Activated CD4-positive, alpha-beta T cell treated with anti-CD3 and anti-CD28 coated beads, Interleukin-2, amount 10 ng/mL, durations not matched to agents 7 days and 5 days (primary cell): ENCODE measurements around the gene CHRDL2. TPM values are rescaled to one million over a fixed set of nuclear protein-coding genes. Genes with fewer than 3 reads are reported as not detected.
"Not testable (repeated sequence)": the region's sequence is repeated elsewhere in the genome, so short reads cannot be mapped to it uniquely, and the experiment has no call there.

Experiments
- CTCF ChIA-PET: fragments of 350-600 bp; sonication (Branson Sonifier 250); formaldehyde crosslinking; loops from one replicate; lab custom pipeline; 2021; ENCODE audit warnings: antibody characterized with exemption; lab: Charles Lee
- POLR2A ChIA-PET: fragments of 350-600 bp; sonication (Branson Sonifier 250); formaldehyde crosslinking; loops from one replicate; lab custom pipeline; 2021; ENCODE audit warnings: antibody characterized with exemption; lab: Charles Lee
- DNase-seq: peaks from one replicate; pipeline ENCODE4 v3.0.0-alpha.2; 2020
- H3K27ac Mint-ChIP-seq: one replicate; pipeline ENCODE4 v1.8.0; 2021; ENCODE audit warnings: mild to moderate bottlenecking, moderate library complexity, mixed read lengths
- H3K27me3 Mint-ChIP-seq: one replicate; pipeline ENCODE4 v1.8.0; 2021; ENCODE audit warnings: mixed read lengths
- H3K36me3 Mint-ChIP-seq: one replicate; pipeline ENCODE4 v1.8.0; 2021; ENCODE audit warnings: low read depth, mixed read lengths
- H3K4me1 Mint-ChIP-seq: one replicate; pipeline ENCODE4 v1.8.0; 2021; ENCODE audit warnings: mixed read lengths
- H3K4me3 Mint-ChIP-seq: one replicate; pipeline ENCODE4 v1.8.0; 2021; ENCODE audit warnings: mild to moderate bottlenecking, moderate library complexity, mixed read lengths
- H3K9me3 Mint-ChIP-seq: one replicate; pipeline ENCODE4 v1.8.0; 2021; ENCODE audit warnings: mixed read lengths
- total RNA-seq, 2 experiments: library from RNA; stranded (reverse); gene quantifications; one replicate each; pipeline ENCODE4 v1.2.3, GENCODE V29; 2021

The CHRDL2 gene
- not detected for total RNA-seq

DNA sequence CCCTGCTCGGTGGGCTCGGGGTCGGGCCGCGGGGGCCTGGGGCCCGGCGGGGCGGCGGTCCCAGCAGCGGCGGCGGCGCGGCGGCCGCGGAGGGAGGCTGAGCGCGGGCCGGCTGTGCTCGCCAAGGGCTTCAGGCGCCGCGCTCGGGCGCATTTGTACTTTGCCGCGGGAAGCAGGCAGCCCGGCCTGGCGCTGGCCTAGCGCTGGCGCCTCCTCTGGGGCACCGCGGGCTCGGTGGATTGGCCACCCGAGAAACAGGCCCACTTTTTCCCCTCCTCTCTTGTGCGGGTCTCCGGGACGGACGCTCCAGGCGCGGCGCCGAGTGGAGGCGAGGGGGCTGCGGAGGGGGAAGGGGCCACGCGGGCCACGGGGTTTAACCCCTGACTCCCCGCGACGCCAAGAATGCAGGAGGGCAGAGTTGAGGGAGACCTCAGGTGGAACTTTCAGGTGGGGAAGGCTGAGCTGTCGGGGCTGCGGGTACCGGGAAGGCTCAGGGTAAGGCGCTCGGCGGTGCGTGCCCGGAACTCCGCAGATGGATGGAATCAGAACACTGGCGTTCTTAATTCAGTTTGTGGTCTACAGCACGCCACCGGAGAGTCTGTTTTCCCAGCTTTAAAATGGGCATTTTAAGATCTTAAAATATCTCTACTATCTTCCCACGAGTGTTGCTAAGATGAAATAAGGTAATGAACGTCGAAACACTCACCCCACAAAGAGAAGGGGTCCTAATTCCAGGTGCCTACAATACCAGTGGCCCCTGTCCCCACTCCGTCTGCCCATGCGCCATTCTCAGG, at the start of gene CHRDL2:
TSS of gene CHRDL2 (minus strand) at position 126 of the 794 bp plus-strand sequence. CDS start 538 bp downstream, outside the sequence.
- DNase-seq = no peak
- H3K4me3 Mint-ChIP-seq = no peak within 1 kb of the TSS
- no peaks in the 10 kb centered on the region for H3K36me3 Mint-ChIP-seq
- no peak within 1 kb of the TSS for H3K27ac Mint-ChIP-seq
- ChIA-PET CTCF (no interaction called here), POLR2A (no interaction called here)
- H3K4me1 Mint-ChIP-seq = peaks cover 4% of the 10 kb centered on the region
- H3K9me3 Mint-ChIP-seq = no peaks in the 10 kb centered on the region
- H3K27me3 Mint-ChIP-seq = peaks cover 66% of the 10 kb centered on the region

GRCh38 chr11:74780248-74781005, 49.2 kb upstream of the CHRDL2 start:
- peaks cover 23% of the 10 kb centered on the region for H3K4me1 Mint-ChIP-seq
- H3K27me3 Mint-ChIP-seq = no peaks in the 10 kb centered on the region
- no peaks in the 10 kb centered on the region for H3K9me3 Mint-ChIP-seq
- no peak for DNase-seq
- no peak overlapping the region for H3K27ac Mint-ChIP-seq
- H3K36me3 Mint-ChIP-seq = peaks cover 4% of the 10 kb centered on the region
- ChIA-PET CTCF (no interaction called here), POLR2A (no interaction called here)
- H3K4me3 Mint-ChIP-seq = no peak overlapping the region

DNA sequence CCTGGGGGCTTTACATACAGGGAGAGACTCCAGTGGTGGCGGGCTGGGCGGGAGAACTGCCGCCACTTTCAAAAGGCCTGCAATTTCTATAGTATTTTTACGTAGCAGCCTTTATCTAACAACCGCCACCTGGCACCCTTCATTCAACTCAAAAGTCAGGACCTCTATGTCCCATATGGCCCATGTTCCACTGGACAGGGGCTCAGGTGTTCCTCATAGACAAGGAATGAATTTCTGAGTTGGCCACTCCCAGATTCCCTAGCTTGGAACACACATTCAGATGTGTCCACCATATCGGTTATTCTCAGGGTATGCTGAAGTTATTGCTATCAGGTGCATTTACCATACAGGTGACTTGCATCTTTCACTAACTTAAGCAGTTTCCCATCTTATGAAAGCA, 47.4 kb upstream of the CHRDL2 start:
- Mint-ChIP-seq H3K36me3 (peaks cover 4% of the 10 kb centered on the region), H3K4me1 (peaks cover 11% of the 10 kb centered on the region), H3K9me3 (no peaks in the 10 kb centered on the region), H3K27ac (no peak overlapping the region), H3K4me3 (no peak overlapping the region), H3K27me3 (no peaks in the 10 kb centered on the region)
- CTCF ChIA-PET = no interaction called here
- no peak for DNase-seq
- POLR2A ChIA-PET = no interaction called here

GRCh38 chr11:74777877-74778276, 46.7 kb upstream of the CHRDL2 start:
- POLR2A ChIA-PET = no interaction called here
- Mint-ChIP-seq H3K9me3 (no peaks in the 10 kb centered on the region), H3K4me1 (peaks cover 4% of the 10 kb centered on the region), H3K27ac (no peak overlapping the region), H3K27me3 (no peaks in the 10 kb centered on the region), H3K4me3 (no peak overlapping the region), H3K36me3 (peaks cover 4% of the 10 kb centered on the region)
- DNase-seq = no peak
- CTCF ChIA-PET = no interaction called here

- Mint-ChIP-seq H3K4me1 (peaks cover 1% of the 10 kb centered on the region), H3K4me3 (no peak overlapping the region), H3K27me3 (no peaks in the 10 kb centered on the region), H3K27ac (no peak overlapping the region), H3K36me3 (peaks cover 4% of the 10 kb centered on the region), H3K9me3 (no peaks in the 10 kb centered on the region)
- ChIA-PET CTCF (no interaction called here), POLR2A (no interaction called here)
- no peak for DNase-seq
Measured at GRCh38 chr11:74777038-74777437, 45.8 kb upstream of the CHRDL2 start.

DNA sequence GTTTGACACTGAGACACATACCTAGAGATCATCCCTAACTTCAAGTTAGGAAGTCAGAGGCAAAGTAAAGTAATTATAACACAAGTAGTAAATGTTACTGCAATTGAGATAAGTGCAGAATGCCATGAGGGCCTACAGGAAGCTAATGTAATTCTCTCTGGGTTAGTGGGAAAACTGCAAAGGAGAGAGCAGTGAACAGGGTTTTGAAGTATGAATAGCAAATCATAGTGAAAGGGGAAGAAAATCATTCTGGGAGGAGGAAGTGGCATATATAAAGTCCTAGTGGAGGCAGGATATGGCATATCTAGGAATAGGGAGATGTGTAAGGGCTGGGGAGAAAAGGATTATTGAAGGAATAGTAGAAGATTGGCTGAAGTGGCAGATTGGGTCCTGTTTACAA, 45.3 kb upstream of the CHRDL2 start:
- H3K27me3 Mint-ChIP-seq = no peaks in the 10 kb centered on the region
- no peaks in the 10 kb centered on the region for H3K9me3 Mint-ChIP-seq
- no peak overlapping the region for H3K4me3 Mint-ChIP-seq
- no peak overlapping the region for H3K27ac Mint-ChIP-seq
- no peak for DNase-seq
- ChIA-PET POLR2A (no interaction called here), CTCF (no interaction called here)
- peaks cover 1% of the 10 kb centered on the region for H3K4me1 Mint-ChIP-seq
- H3K36me3 Mint-ChIP-seq = peaks cover 4% of the 10 kb centered on the region

- H3K27me3 Mint-ChIP-seq = no peaks in the 10 kb centered on the region
- CTCF ChIA-PET = no interaction called here
- H3K4me1 Mint-ChIP-seq = peaks cover 1% of the 10 kb centered on the region
- POLR2A ChIA-PET = no interaction called here
- H3K9me3 Mint-ChIP-seq = no peaks in the 10 kb centered on the region
- DNase-seq = no peak
- no peak overlapping the region for H3K27ac Mint-ChIP-seq
- no peak overlapping the region for H3K4me3 Mint-ChIP-seq
- peaks cover 4% of the 10 kb centered on the region for H3K36me3 Mint-ChIP-seq
Measured at GRCh38 chr11:74775762-74776161, 44.5 kb upstream of the CHRDL2 start.

DNA sequence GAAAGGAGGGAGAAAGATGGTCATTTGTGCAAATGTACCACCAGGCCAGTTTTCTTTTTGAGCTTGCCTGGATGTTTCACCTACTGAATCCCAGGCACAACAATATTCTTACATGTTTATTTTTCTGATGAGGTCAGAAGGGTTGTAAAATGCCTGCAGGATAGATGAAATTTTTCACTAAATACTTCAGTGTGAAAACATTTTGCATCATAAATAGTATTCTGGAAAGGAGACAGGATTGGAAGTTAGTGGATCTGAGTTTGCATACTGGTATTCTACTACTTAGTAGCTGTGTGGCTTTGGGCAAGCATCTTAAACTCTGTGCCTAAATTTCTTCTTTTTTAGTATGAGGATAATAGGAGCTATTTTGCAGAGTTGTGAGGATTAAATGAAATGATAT, 42.2 kb upstream of the CHRDL2 start:
- Mint-ChIP-seq H3K4me1 (peaks cover 13% of the 10 kb centered on the region), H3K27ac (no peak overlapping the region), H3K4me3 (no peak overlapping the region), H3K9me3 (no peaks in the 10 kb centered on the region), H3K27me3 (no peaks in the 10 kb centered on the region), H3K36me3 (peaks cover 4% of the 10 kb centered on the region)
- DNase-seq = no peak
- ChIA-PET POLR2A (no interaction called here), CTCF (interaction anchor here (1.4 kb wide), 1 partner anchor 10 kb away, joined by 3 read pairs; no protein-coding TSS in a partner anchor)

GRCh38 chr11:74771139-74771538, 39.9 kb upstream of the CHRDL2 start:
- ChIA-PET POLR2A (no interaction called here), CTCF (interaction anchor here (0.6 kb wide), 1 partner anchor 383 kb away, joined by 4 read pairs; no protein-coding TSS in a partner anchor)
- H3K27me3 Mint-ChIP-seq = no peaks in the 10 kb centered on the region
- no peaks in the 10 kb centered on the region for H3K9me3 Mint-ChIP-seq
- peaks cover 16% of the 10 kb centered on the region for H3K4me1 Mint-ChIP-seq
- no peak overlapping the region for H3K4me3 Mint-ChIP-seq
- DNase-seq = no peak
- H3K36me3 Mint-ChIP-seq = peaks cover 1% of the 10 kb centered on the region
- no peak overlapping the region for H3K27ac Mint-ChIP-seq

GRCh38 chr11:74770456-74770855, 39.2 kb upstream of the CHRDL2 start:
- CTCF ChIA-PET = no interaction called here
- Mint-ChIP-seq H3K9me3 (no peaks in the 10 kb centered on the region), H3K36me3 (no peaks in the 10 kb centered on the region), H3K27me3 (no peaks in the 10 kb centered on the region), H3K4me1 (peaks cover 16% of the 10 kb centered on the region), H3K27ac (no peak overlapping the region), H3K4me3 (no peak overlapping the region)
- POLR2A ChIA-PET = no interaction called here
- no peak for DNase-seq

DNA sequence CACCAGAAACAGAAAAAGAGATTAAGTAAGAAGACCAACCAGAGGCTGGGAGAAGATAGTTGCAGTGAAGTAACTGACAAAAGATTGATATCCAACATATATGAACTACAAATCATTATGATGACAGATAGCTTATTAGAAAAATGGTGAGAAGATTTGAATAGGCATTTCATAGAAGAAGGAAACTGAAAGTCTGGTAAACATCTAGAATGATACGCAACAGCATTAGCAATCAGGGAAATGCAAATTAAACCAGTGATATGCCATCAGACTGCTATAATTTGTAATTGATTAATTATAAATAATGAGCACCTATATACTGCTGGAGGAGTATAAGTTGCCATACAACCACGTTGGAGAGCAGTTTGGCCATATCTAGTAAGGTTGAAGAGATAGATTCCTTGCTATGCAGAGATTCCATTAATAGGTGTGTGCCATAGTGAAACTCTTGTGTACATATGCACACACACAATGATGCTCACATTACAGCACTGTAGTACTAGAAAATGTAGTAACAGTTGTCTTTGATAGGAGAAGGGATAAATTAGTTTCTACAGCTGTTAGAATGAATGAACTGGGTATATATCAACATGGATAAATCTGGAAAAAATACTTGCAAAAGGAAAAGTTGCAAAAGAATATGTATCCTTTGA, 38.0 kb upstream of the CHRDL2 start:
- DNase-seq = no peak
- no peak overlapping the region for H3K27ac Mint-ChIP-seq
- no peaks in the 10 kb centered on the region for H3K27me3 Mint-ChIP-seq
- no peaks in the 10 kb centered on the region for H3K9me3 Mint-ChIP-seq
- ChIA-PET POLR2A (no interaction called here), CTCF (no interaction called here)
- peaks cover 16% of the 10 kb centered on the region for H3K4me1 Mint-ChIP-seq
- no peaks in the 10 kb centered on the region for H3K36me3 Mint-ChIP-seq
- no peak overlapping the region for H3K4me3 Mint-ChIP-seq

DNA sequence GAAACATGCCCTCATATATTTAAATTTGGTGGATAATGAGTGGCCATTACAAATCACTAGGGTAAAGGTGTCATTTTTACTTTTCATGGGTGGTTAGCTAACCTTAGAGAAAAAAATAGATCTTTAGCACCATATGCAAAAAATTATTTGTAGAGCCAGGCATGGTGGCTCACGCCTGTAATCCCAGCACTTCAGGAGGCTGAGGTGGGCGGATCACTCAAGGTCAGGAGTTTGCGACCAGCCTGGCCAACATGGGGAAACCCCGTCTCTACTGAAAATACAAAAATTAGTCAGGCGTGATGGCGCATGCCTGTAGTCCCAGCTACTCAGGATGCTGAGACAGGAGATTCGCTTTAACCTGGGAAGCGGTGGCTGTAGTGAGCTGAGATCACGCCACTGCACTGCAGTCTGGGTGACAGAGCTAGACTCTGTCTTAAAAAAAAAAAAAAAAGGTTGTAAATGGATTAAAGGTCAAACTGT, 37.0 kb upstream of the CHRDL2 start:
- H3K36me3 Mint-ChIP-seq, H3K27me3 Mint-ChIP-seq, DNase-seq, H3K4me3 Mint-ChIP-seq, H3K27ac Mint-ChIP-seq, H3K9me3 Mint-ChIP-seq, POLR2A ChIA-PET, CTCF ChIA-PET: not testable (repeated sequence)
- peaks cover 18% of the 10 kb centered on the region for H3K4me1 Mint-ChIP-seq

DNA sequence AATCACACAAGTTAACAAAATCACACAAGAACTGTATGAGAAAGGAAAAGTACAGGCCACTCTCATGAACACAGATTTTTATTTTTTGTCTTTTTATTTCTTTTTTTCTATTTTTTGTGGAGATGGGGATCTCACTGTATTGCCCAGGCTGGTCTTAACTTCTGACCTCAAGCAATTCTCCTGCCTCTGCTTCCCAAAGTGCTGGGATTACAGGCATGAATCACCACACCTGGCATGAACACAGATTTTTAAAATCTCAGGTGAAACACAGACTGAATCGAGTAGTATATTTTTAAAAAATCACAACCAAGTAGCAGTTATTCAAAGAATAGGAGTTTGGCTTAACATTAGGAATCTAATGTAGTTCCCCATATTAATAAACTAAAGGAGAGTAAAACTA, 35.7 kb upstream of the CHRDL2 start:
- DNase-seq = no peak
- POLR2A ChIA-PET = no interaction called here
- Mint-ChIP-seq H3K27ac (no peak overlapping the region), H3K9me3 (peaks cover 3% of the 10 kb centered on the region), H3K36me3 (peaks cover 16% of the 10 kb centered on the region), H3K4me1 (peaks cover 24% of the 10 kb centered on the region), H3K27me3 (no peaks in the 10 kb centered on the region), H3K4me3 (no peak overlapping the region)
- CTCF ChIA-PET = no interaction called here
